ENCODE data around the gene ELF4.
"Not testable (repeated sequence)": the region's sequence is repeated elsewhere in the genome, so short reads cannot be mapped to it uniquely, and the experiment has no call there.

ELF4 gene

GRCh38 chrX:130110379-130111219 lies at the start of gene ELF4:
Gene ELF4, minus strand, starts transcription at chrX:130110497. Its CDS starts 29,167 bp downstream, at chrX:130081330.
- DNase-seq = peak; percentile 35

- no peak for DNase-seq
Observed at GRCh38 chrX:130159776-130160175, 49.5 kb upstream of the ELF4 start.

GRCh38 chrX:130158311-130158710 lies 48.0 kb upstream of the ELF4 start:
- DNase-seq = no peak

- DNase-seq = no peak
Observed at GRCh38 chrX:130155564-130155963, 45.3 kb upstream of the ELF4 start.

- DNase-seq = no peak
Observed at GRCh38 chrX:130147631-130148030, 37.3 kb upstream of the ELF4 start.

GRCh38 chrX:130145123-130145522 lies 34.8 kb upstream of the ELF4 start:
- no peak for DNase-seq

GRCh38 chrX:130144509-130144908 lies 34.2 kb upstream of the ELF4 start:
- no peak for DNase-seq

GRCh38 chrX:130139474-130140201 lies 29.3 kb upstream of the ELF4 start:
- no peak for DNase-seq

- DNase-seq = no peak
Observed at GRCh38 chrX:130136961-130137360, 26.7 kb upstream of the ELF4 start.

- no peak for DNase-seq
Observed at GRCh38 chrX:130136496-130136895, 26.2 kb upstream of the ELF4 start.

- no peak for DNase-seq
Observed at GRCh38 chrX:130130990-130131389, 20.7 kb upstream of the ELF4 start.

GRCh38 chrX:130125091-130125874 lies 15.0 kb upstream of the ELF4 start:
- DNase-seq = no peak

GRCh38 chrX:130124577-130124976 lies 14.3 kb upstream of the ELF4 start:
- DNase-seq = no peak

GRCh38 chrX:130121505-130121800 lies 11.2 kb upstream of the ELF4 start:
- DNase-seq = no peak

GRCh38 chrX:130120746-130121504 lies 10.6 kb upstream of the ELF4 start:
- peak; percentile 37 for DNase-seq

GRCh38 chrX:130120321-130120731 lies 10.0 kb upstream of the ELF4 start:
- no peak for DNase-seq

- DNase-seq = no peak
Observed at GRCh38 chrX:130119312-130119898, 9.1 kb upstream of the ELF4 start.

GRCh38 chrX:130118441-130119311 lies 8.4 kb upstream of the ELF4 start:
- no peak for DNase-seq

- no peak for DNase-seq
Observed at GRCh38 chrX:130117166-130117565, 6.9 kb upstream of the ELF4 start.

GRCh38 chrX:130115119-130115885 lies 5.0 kb upstream of the ELF4 start:
- DNase-seq = not testable (repeated sequence)
